Activated T-cell treated with anti-CD3 and anti-CD28 coated beads for 1 hour (primary cell): ENCODE measurements around the gene PXDN.

Source experiments
- DNase-seq: peaks from one replicate; pipeline ENCODE4 v3.0.0-alpha.2; 2020; ENCODE audit warnings: low read depth

Gene PXDN

DNA sequence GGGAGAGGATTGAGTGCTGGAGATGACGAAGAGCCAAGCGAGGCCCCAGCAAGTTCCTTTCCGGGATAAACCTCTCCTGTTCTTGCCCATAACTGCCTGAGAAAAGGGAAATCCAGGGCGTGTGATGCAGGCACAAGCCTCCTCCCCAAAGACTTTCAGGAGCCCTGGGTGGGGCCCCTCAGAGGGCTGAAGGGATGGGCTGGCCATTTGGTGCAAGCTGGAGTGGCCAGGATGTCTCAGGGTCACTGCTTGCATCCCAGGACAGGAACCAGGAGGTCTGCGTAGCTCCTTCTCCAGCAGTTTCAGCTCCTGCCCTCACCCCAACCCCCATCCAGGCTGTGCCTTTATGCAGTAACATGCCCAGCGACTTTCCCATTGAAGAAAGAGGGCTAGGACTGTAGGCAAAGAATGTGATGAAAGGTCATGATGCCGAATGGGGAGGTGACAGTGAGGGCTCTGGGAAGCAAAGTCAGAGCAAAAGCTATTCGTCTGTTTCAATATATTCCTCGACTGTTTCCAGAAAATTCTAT, 80.2 kb downstream of the PXDN start:
- DNase-seq, result no peak

DNA sequence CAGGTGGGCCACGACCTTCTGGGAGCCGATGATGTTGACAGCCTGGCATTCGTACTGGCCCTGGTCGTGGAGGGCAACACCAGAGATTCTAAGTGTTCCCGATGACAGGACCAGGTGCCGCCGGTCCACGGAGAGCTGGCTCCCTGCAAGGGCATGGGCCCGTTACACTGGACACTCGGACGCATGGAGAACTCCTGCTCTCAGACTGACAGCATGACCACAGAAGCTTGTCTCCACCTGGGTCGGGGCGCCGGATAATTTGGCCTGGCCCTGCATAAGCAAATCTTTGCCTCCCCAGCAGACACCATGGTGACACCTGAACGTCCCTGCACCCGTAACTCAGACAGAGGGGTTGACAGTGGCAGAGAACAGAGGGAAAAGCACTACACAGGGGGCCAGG, 80.7 kb downstream of the PXDN start:
- DNase-seq, result no peak

- DNase-seq, result no peak
These were observed 81.6 kb downstream of the PXDN start for GRCh38 chr2:1662606-1663180.

- no peak for DNase-seq
These were observed 82.3 kb downstream of the PXDN start for GRCh38 chr2:1661891-1662605.

DNA sequence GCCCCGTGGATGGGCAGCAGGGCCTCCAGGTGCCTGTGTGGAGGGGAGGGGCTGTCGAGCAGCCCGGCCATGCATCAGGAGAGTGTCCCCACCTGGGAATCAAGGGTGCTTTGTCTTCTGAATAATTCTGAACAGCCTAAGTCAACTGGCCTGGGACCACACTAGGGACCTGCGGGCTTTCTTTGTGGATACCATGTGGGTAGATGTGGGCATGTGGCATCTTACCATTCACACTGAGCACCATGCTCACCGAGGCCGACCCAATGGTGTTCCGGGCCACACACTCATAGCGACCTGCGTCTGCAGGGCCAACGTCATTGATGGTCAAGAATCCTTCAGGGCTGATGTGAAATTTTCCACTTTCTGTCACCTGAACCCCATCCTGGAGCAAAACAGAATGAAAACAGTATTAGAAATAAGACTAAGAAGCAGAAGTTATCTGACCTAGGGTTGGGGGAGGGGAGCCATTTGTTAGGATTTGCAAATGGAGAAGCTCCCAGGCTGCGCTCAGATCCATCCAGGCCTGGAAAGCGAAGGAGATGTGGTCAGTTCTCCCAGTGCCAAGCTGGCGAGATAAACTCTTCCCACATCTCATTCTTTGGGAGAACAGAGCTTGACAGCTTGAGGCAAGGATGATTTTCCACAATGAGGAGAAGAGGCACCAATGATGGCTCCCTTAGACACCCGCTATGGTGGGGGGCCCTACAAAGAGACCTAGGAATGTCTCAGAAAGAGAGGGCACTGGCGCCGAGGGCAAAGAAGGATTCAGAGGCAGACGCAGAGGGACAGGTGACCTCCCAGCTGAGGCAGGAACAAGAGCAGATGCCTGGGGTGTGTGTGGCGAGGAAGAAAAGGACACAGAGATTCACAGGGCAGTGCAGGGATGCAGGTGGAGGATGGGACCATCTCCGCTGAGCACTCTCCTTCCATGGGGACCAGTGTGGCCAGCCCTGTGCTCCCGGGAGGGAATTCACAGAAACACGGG, 83.4 kb downstream of the PXDN start:
- no peak for DNase-seq

DNA sequence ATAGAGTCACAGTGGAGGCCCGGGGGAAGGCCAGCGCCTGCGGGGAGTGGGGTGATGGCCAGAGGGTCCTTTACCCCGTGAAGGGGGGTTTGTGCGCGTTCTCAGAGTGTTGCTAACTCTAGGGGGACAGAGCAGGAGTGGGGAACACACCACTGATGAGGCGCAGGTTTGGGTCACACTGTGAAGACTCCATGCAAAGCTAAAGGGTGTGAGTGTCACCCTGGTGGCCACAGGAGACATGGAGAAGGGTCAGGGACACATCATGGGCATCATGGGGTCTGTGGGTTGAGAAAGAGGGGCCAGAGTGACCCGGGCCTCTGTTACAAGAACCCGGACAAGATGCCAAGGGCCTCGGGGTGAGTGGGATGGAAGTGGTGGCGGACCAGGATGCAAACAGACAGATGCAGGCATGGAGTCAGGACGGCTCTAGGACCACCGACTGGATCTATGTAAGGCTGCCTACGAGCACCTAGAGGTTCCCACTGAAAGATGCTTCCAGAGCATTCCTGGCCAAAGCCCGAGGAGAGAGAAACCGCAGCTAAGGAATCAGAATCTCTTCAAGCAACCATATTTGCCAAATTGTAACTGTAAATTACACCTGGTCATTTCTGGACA, 84.3 kb downstream of the PXDN start:
- no peak for DNase-seq

DNA sequence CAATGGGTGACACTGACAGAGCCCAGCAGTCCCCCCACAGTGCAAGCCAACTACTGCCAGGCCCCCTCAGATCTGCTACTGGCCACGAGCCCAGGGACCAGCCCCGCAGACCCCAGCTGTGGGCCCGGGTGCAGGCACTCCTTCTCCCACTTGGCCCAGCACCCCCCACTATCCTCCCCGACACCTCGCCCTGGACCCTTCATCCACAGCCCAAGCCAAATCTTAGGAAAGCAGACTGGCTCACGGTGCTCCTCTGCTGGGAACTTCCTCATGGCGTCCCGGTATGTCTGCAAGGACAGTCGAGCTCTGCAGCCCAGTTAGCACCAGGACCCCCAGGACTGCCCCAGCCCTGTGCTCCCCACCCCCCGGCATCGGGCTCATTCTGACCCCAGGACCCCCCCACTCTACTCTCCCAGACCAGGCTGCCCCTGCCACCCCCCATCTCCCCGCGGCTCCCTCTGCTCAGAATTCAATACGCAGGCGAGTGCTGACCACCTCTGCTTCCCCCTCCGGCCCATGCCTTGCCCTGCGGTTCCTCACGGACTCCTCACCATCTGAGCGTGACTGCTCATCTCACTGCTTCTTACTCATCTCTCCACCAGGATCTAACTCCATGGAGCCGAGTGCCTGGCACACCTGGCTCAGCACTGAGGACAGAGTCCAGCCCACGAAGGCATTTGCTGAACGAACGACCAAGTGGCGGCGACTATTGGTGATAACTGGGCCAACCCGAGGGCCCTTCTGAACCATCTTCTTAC, 85.7 kb downstream of the PXDN start:
- DNase-seq, result no peak

DNA sequence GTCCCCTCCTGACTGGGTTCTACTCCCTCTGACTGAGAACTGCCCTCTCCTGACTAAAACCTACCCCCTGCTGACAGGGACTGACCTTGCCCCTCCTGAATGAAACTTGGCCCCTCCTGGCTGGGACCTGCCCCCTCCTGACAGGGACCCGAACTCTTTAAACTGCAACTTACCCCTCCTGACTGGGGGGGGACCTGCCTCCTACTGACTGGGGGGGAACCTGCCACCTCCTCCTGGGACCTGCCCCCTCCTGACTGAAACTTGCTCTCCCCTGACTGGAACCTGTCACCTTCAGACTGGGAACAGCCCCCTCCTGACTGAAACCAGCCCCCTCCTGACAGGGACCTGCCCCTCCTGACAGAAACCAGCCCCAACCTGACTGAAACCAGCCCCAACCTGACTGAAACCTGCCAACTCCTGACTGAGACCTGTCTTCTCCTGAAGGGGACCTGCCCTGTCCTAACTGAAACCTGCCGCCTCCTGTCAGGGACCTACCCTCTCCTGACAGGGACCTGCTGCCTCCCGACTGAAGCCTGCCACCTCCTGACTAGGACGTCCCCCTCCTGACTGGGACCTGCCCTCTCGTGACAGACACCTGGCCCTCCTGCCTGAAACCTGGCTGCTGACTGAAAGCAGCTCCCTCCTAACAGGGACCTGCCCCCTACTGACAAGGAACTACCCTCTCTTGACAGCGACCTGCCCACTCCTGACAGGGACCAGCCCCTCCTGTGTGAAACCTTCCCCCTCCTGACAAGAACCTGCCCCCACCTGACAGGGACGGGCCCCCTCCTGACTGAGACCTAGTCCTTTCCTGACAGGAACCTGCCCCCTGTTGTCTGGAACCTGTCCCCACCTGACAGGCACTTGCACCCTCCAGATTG, 87.1 kb downstream of the PXDN start:
- no peak for DNase-seq

DNA sequence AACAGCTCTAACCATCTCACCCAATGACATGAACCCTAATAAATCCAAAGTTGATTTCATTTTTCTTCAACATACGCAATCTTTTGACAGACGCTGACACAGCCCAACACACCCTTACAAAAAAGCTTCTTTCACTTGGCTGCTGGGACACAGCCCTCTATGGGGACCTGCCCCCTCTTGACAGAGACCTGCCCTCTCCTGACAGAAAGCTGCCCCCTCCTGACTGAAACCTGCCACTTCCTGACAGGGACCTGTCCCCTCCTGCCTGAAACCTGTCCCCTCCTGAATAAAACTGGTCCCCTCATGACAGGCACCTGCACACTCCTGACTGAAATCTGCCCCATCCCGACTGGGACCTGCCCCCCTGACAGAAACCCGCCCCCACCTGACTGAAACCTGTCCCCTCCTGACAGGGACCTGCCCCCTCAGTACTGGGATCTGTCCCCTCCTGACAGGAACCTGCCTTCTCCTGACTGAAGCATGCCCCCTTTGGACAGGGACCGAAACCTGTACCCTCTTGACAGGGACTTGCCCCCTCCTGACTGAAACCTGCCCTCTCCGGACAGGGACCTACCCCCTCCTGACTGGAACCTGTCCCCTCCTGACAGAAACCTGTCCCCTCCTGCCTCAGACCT, 87.9 kb downstream of the PXDN start:
- DNase-seq, result no peak

GRCh38 chr2:1655461-1655860, 88.9 kb downstream of the PXDN start:
- no peak for DNase-seq

DNA sequence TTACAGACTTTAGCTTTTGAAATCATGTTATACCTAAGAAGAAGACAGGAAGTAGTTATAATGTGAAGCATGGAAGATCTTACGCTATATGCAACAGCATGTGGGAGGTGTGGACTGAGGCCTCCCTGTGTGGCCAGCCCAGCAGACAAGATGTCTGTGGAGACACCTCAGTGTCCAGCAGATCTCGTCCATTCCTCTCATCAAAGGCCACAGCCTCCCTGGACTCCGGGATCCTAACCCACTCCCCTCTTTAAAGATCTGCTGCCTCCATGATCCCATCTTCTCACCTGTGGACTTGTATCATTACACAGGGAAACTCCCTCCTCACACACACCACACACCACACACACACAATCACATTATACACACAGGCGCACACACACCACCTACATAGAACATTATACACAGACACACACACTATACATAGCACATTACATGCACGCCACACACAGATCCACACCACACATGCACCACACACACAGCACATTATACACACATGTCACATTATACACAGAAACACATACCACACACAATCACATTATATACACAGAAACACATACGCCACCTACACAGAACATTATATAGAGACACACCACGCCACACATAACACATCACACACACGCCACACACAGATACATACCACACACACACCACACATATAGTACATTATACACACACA, 89.5 kb downstream of the PXDN start:
- no peak for DNase-seq

DNA sequence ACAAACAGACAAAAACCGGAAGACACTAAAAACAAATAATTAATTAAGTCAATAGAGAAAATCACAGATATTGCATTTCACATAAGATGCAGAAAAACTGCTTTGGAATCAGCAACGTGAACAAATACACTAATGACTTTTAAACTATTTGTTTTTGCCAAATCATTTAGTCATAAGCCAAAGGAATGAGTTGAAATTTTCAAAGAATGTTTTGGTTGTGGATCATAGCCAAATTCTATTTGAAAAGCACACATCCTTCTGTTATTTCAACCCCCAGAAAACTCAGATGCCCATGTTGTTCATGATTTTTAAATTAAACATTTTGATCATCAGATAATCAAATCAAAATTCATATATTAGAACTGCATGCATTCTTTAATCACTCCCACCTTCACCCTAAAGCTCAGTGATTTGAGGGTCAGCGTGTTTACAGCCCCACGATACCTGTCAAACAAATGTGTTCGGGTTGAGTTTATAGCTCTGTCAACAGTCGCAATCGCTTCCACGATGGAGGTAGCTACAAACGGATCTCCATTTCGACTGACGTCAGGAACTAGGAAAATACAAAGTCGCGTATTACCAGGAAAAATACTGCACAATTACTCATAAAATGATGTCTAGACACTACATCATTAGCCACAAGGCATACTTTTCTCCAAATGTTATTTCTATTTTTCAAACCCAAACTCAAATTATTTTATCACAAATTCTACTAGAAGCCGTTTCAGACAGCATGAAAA, 90.2 kb downstream of the PXDN start:
- no peak for DNase-seq

GRCh38 chr2:1652034-1652790, 92.1 kb downstream of the PXDN start:
- DNase-seq, result no peak

- no peak for DNase-seq
These were observed 92.9 kb downstream of the PXDN start for GRCh38 chr2:1651121-1652033.

GRCh38 chr2:1650085-1650872, 94.0 kb downstream of the PXDN start:
- DNase-seq, result no peak
